Anterior cingulate cortex (tissue), 58 donors: ENCODE data around the gene BDH1.
A peak's percentile ranks its signal among the peaks of the same experiment; 100 is the strongest.

Experiments used
- DNase-seq, 58 donors: peaks; one replicate each; lab custom pipeline; 2025; lab: John Stamatoyannopoulos, UW

BDH1 gene

GRCh38 chr3:197508924-197509775 is 46.6 kb downstream of the BDH1 start:
- peak in 4 of 58 donors; percentile 46 to 74 (median 56) for DNase-seq

DNA sequence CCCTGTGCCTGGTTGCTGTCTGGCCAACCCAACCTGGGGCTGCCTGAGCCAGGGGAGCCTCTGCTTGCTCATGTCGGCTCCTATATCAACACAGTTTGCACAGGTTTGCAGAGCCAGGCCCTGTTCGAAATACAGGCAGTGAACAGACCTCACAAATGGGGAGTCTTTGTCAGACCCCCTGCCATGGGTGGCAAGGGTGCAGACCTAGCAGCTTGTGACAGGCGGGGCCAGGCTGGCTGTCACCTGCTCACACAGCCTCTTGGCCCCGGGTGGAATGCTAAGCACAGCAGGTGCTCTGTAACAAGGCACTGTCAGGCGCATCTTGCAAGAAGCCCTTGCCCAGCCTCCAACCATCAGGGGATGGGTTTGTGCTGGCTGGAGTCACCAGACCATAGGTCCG is 47.3 kb downstream of the BDH1 start:
- no peak for DNase-seq

DNA sequence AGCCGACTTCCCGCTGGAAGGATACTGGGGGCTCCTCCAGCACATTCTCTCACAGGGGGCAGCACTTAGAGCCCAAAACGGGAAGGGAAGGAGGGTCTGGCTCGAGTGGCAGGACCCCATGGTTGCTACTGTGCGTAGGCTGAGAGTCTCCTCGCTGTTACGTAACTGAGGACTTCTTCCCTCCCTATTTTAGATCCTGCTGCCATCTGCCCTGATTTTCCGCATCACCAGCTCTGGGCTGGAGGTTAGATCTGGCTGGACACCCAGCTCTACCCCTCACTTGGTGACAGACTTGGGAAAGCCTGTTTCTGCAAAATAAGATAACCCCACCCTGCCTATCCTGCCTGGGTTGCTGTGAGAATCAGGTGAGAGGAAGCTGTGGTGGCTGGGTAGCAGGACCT is 47.7 kb downstream of the BDH1 start:
- DNase-seq, result no peak

DNA sequence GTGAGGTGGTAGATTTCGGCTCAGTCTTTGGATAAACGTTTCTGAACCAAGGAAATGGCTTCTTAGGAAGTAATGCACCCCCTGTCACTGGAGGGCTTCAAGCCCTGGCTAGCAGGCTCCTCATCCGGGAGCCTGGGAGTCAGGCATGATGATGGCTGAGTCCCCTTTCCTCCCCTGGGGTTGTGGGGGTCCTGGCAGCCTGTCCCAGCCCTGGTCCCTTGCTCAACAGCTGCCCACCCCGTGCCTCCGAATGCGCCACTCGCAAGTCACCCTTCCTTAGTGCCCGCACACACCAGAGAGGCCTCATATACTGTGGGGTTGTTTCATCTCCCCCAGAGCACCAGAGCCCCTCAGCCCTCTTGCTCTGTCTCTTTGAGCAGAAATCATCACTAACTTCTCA is 48.2 kb downstream of the BDH1 start:
- DNase-seq, result no peak

DNA sequence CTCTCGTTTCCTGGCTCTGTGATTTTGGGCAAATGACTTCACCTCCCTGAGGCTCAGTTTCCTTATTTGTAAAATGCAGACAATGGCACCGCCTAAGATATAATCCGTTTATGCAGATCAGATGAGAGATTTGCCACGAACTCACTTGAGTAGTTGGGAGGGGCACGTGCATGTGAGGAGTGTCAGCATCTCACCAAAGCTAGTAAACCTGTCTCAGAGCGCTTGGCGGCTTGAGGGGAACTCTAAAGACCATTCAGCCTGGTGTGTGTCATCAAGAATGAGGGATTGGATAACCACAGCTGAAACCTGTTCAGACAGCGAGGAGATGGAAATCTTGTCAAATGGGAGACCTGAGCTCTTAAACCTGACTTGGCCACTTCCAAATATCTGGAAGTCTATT is 48.7 kb downstream of the BDH1 start:
- no peak for DNase-seq

GRCh38 chr3:197505796-197506548 is 49.8 kb downstream of the BDH1 start:
- peak in 2 of 58 donors; percentile 12 to 19 for DNase-seq

GRCh38 chr3:197504641-197505121 is 51.1 kb downstream of the BDH1 start:
- DNase-seq, result peak in 12 of 58 donors; percentile 7 to 48 (median 24)

GRCh38 chr3:197504229-197504628 is 51.5 kb downstream of the BDH1 start:
- no peak for DNase-seq

- DNase-seq, result no peak
Measured at GRCh38 chr3:197503652-197504051, 52.1 kb downstream of the BDH1 start.

DNA sequence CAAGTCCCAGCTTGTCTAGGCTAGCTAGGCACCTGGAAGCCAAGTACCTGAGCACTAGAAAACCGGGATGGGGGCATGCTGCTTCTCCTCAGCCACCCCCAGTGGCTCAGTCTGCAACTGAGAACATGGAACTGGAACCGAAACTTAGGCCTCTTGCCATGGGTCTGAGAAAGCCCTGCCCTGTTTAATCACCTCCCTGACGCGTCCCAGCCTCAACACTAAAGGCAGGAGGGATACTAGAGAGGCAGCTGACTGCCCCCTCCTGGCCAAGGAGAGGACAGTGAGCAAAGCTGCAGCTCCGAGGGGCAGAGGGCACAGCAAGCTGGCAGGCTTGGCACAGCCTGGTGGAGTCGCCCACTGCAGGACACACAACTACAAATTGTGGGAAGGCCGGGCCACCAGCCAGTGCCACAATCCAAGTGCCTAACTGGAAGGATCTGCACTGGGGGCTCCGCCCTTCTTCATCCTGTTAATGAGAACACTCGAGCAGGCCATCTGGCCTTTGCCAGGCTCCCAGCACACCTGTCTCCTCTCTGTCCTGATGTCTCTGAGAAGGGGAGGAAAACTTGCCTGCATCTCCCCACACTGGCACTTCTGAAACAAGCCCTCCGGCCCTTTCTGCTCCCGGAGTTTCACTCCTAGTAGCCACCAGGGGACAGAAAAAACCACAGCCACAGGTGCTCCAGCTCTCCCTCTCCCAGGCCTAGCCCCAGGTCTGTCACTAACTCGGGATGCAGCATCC is 53.7 kb downstream of the BDH1 start:
- DNase-seq, result peak in 40 of 58 donors; percentile 12 to 74 (median 35)

DNA sequence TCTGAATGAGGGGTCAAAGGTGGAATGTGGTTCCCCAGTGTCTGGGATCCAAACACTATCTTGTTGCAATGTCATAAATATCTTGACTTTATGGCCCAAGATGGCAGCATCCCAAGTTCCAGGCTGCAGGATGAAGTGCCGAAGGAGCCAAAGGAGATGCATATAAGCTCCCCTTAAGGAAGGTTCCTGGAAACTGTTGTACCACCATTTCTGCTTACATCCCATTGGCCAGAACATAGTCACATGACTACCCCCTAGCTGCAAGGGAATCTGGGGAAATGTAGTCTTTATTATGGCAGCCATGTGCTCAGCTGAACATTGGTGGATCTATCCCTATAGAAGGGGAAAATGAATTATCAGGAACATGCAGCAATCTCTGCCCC is 54.3 kb downstream of the BDH1 start:
- DNase-seq, result peak in 2 of 58 donors; percentile 22 to 25

GRCh38 chr3:197500812-197501211 is 55.0 kb downstream of the BDH1 start:
- DNase-seq, result no peak

DNA sequence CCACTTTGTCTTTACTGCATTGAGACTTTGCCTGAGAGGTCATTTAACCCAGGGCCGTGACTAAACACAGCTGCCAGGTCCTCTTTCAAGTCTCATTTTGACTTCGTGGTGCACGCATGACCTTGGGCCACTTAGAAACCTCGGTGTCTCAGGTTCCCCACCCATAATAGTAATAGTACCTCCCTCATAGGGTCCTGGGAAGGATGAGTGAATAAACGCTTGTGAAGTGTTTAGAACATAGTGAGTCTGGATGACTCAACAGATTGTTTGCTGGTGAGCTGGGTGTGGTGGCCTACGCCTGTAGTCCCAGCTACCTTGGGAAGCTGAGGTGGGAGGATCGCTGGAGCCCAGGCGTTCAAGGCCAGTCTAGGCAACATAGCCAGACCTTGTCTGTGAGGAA is 56.3 kb downstream of the BDH1 start:
- DNase-seq, result no peak

DNA sequence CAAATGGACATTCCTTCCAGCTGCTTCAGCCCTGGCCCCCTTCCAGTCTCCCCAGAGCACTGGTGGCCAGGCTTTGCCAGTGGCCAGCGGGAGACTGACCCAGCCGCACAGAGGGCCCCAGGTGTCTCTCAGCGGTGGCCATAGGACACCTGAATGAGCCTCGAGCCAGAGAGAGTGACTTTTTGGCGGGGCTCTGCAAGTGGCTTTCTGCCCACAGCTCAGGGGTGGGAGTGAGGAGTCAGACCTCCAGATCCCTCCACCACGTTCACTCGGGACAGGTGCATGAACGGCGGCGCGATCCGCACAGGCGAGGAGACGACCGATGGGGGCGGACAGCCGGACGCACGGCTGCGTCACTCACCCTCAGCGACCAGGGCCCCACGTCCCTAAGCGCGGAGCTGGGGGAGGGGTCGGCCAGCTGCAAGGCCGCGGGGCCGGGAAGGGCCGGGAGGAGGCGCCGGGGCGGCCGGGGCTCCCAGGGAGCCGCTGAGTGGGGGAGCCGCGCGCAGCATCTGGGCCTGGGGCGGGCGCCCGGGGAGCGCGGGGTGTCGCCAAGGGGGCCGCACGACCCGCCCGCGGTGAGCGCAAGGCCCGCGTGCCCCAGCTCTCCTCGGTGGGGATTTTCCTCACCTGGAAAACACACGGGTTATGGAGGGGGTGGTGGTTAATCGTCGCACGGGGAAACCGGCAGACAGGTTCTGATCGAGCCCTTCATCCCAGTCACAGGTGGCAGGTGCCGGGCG is 57.1 kb downstream of the BDH1 start:
- DNase-seq, result no peak

GRCh38 chr3:197496746-197497125 is 59.0 kb downstream of the BDH1 start:
- no peak for DNase-seq

- DNase-seq, result peak in 18 of 58 donors; percentile 12 to 58 (median 36)
Measured at GRCh38 chr3:197495999-197496745, 59.6 kb downstream of the BDH1 start.

DNA sequence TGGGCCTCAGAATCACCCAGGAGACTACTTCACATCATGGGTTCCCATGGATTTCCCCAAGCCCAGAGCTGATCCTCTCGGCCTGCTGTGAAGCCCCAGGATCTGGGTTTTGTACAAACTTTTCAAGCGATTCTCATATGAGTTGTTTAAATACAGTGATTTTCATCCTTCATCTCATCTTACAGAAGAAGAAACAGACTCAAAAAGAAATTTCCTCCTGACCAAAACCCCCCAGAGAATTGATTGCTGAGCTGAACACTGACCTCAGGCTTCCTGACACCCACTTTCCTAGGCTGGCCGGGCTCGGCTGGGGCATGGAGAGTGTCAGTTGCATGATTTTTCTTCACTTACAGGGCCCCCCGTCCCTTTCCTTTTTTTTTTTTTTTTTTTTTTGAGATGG is 60.3 kb downstream of the BDH1 start:
- no peak for DNase-seq

- no peak for DNase-seq
Measured at GRCh38 chr3:197495059-197495455, 60.7 kb downstream of the BDH1 start.

- DNase-seq, result no peak
Measured at GRCh38 chr3:197494366-197495058, 61.3 kb downstream of the BDH1 start.
